Peyer's patch (tissue), 4 donors: ENCODE data around the gene TH.

ENCODE experiments used
- POLR2A ChIP-seq, 2 donors: fragments of 450-650 bp; IDR thresholded peaks; one replicate each; pipeline ENCODE4 v1.5.1; 2017; ENCODE audit warnings: antibody characterized with exemption in 2 of 2, mild to moderate bottlenecking in 2 of 2, moderate library complexity in 2 of 2
- TF ChIP-seq, protein P1 (sequence below), 6 experiments: fragments of 450-650 bp in 4 of 6; fragments of 200-600 bp in 2 of 6; sonication (generic) in 1 of 6; IDR thresholded peaks; one replicate each; pipeline ENCODE4 v1.5.1; 2017 to 2019; ENCODE audit warnings: antibody characterized with exemption in 6 of 6, mild to moderate bottlenecking in 3 of 6, moderate library complexity in 1 of 6

DNA sequence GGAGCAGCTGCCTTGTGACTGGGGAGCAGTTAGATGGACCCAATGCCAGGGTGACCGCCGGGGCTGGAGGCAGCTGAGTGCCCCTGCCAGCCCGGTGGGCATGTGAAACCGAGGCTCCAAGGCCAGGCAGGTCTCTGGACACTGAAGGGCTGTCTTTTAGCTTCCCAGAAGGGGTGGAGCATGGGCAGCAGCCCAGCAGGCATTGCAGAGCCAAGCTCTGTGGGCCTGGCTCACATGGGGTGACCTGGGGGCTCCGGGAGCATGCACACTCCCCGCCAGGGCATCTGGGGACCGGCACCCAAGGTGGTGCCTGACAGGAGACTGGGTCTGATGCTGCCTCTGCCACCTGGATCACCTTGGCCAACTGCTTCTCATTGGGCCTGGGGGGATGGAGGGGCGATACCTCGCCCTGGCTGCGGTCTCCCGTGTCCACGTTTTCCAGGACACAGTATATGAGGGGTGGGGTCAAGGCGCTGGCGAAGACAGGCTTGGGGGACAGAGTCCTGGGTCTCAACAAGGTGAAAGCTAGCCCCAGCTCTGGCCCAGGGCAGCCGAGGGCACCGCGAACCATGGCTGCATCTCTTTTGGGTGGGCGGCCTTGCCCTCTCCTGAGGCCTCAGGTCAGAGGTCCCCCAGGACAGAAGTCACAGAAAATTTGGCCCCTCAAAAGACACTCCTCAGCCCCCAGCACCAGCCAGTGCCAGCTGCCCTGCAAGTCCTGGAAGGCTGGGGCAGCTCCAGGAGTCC is 14.1 kb downstream of the TH start:
- TF ChIP-seq, protein P1, sequence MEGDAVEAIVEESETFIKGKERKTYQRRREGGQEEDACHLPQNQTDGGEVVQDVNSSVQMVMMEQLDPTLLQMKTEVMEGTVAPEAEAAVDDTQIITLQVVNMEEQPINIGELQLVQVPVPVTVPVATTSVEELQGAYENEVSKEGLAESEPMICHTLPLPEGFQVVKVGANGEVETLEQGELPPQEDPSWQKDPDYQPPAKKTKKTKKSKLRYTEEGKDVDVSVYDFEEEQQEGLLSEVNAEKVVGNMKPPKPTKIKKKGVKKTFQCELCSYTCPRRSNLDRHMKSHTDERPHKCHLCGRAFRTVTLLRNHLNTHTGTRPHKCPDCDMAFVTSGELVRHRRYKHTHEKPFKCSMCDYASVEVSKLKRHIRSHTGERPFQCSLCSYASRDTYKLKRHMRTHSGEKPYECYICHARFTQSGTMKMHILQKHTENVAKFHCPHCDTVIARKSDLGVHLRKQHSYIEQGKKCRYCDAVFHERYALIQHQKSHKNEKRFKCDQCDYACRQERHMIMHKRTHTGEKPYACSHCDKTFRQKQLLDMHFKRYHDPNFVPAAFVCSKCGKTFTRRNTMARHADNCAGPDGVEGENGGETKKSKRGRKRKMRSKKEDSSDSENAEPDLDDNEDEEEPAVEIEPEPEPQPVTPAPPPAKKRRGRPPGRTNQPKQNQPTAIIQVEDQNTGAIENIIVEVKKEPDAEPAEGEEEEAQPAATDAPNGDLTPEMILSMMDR (IDR thresholded peaks at IDR 0.05) = no peak
- TF ChIP-seq POLR2A (IDR thresholded peaks at IDR 0.05) = no peak
